NCI-H146 treated with DMSO at 0.1 percent for 48 hours (cell line): ENCODE data around the gene UBE2QL1.

Experiments
- DNase-seq: peaks from one replicate; lab custom pipeline; 2025; ENCODE audit not compliant: unreplicated experiment; lab: John Stamatoyannopoulos, UW

UBE2QL1 gene

DNA sequence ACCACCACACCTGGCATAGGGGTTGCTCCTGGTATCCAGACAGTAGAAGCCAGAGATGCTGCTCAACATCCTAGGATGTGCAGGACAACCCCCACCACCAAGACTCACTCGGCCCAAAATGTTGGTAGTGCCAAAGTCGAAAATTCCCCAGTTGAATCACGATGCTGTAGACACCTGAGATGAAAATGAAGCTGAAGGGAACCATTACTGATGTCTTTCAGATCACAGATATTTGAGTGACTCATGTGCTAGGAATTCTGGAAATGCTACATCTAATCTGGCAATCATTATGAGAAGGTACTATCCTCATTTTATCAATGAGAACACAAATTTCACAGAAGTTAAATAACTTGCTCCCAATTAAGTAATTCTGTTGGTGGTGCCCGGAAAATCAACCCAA lies 21.0 kb upstream of the UBE2QL1 start:
- no peak for DNase-seq

DNA sequence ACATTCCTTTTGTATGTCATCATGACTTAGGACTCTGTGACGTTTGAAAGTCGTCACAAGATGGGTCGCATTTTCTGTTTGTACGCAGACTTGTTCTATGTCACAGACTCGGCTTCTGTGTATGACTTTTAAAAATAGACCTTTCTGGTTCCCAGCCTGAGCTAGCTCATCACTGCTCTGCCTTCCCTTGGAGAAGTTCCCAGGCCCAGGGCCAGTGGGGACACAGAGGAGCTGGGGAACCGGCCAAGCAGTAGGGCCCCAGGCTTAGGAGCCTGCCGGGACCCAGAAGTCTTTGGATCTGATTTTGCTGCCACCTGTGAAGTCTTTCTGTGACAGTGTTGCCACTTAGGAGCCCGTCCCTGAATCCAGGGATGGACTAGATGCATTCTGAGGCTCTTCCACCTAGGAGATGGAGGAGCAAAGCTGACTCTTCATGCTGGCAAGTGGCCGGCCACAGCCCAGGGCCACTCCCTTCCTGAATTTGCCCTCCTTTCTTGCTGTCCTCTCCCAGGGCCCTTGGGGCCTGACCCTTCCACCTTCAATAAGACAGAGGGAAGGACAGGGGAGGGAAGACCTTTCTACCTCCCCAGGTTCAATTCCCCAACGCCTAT lies 18.1 kb upstream of the UBE2QL1 start:
- DNase-seq: no peak

DNA sequence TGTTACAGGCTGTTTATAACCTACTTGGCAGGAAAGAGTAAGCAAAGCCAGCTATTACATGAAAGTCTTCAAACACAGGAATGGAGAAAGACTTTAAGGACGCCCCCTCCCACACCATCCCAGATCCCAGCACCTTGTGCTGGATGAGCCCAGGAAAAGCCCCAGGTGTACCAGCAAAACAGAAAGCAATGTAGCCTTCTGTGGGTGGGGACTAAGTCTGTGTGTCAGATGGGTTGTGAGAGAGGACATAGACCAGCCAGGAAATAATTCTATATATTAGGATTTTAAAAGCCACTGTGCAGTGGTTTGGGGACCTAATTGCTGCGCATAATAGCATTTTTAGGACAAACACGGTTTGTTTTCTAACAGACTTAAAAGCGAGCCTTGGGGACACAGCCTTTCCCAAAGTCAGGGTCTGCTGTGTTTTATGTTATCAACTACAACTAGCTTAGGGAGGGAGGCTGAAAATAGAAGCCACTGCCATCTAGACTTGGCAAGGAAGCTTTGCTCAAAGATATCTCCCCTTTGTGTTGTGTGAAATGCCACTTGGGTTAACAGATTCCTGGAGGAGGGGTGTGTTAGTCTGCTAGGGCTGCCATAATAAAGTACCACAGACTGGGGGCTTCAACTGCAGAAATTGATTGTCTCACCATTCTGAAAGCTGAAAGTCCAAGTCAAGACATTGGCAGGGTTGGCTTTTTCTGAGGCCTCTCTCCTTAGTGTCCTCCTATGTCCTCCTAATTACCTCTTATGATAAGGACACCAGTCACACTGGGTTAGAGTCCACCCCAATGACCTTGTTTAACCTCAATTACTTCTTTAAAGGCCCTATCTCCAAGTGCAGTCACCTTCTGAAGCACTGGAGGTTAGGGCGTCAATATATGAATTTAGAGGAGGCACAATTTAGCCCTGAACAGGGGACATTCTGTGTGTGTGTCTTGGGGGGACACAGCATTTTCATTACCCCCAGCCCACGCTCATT lies 17.2 kb upstream of the UBE2QL1 start:
- no peak for DNase-seq

DNA sequence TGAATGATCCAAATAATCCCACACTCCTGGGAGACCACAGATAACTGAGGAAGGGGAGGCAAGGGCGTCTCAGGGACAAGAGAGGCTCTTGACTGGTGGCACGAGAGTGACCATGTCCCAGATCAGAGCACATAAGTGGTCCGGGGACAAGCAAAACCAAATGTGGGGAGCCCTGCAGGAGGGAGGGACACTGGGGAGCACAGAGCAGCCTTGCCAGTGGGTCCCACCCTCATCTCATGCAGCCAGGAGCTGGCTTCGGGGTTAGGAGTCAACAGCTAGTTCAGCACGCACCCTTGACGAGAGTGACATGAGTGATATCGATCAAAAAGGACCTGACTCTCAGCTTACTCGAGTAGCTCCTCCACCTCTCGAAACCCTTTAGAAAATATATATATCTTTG lies 16.5 kb upstream of the UBE2QL1 start:
- no peak for DNase-seq

DNA sequence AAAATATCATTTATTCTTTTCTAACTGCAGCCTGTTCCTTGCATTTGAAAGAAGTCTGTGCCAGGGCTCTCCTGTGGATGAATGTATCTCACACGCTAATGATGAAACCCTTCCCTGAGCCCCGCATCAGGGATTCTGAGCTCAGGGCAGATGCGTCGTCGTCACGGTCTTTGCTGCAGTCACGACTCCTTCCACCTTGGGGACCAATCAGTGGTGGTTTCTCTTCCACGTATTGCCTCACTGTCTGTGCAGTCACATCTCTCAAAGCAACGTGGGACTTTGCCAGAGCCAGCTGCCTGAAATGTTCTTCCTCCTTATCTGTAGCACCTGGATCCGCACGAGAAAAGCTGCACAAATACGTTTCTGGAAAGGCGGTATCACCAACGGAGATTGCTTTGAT lies 13.9 kb upstream of the UBE2QL1 start:
- DNase-seq: peak; percentile 14

DNA sequence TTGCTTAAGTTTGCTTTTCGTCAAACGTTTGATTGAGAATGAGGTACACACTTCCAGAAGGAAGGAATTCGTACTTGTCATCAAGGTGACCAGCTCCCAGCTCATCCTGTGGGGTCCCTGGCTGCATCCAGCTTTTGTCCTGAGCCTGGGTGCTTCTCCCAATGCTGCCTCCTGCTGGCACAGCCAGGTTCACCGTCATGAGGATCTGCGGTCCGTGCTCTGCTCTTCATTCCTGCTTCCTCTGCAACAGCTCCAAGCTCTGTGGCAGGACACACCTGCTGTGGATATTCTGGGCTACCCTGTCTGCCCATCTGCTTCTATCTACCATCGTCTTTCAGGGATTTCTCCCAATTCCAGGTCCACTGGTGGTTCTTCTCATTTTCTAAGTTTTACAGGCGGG lies 13.3 kb upstream of the UBE2QL1 start:
- DNase-seq: peak; percentile 44

DNA sequence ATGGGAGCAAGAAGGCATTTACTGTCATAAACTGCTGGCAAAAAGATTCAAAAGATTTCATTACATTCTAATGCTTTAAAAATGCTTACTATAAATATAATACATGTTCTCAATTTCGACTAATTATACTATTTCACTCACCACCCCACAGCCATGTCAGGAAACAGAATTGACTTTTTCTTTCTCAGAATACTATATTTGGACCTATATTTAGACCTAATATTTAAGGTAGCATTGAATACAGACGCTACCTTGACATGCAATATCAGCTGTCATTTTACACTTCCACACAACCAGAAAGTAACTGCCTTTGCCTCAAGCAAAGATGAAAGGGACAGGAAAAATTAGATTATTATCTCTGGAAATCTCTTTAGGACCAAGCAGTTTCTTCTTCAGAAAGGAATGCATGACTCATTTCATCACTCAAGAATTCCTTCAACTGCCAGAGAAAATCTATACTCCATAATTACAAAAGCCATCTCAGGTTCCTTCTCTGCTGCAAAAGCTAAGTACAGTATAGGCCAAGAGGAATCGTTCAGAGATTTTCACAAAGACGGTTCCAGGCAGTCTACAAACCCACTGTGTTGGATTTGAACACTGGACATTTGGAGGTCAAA lies 11.8 kb upstream of the UBE2QL1 start:
- no peak for DNase-seq

DNA sequence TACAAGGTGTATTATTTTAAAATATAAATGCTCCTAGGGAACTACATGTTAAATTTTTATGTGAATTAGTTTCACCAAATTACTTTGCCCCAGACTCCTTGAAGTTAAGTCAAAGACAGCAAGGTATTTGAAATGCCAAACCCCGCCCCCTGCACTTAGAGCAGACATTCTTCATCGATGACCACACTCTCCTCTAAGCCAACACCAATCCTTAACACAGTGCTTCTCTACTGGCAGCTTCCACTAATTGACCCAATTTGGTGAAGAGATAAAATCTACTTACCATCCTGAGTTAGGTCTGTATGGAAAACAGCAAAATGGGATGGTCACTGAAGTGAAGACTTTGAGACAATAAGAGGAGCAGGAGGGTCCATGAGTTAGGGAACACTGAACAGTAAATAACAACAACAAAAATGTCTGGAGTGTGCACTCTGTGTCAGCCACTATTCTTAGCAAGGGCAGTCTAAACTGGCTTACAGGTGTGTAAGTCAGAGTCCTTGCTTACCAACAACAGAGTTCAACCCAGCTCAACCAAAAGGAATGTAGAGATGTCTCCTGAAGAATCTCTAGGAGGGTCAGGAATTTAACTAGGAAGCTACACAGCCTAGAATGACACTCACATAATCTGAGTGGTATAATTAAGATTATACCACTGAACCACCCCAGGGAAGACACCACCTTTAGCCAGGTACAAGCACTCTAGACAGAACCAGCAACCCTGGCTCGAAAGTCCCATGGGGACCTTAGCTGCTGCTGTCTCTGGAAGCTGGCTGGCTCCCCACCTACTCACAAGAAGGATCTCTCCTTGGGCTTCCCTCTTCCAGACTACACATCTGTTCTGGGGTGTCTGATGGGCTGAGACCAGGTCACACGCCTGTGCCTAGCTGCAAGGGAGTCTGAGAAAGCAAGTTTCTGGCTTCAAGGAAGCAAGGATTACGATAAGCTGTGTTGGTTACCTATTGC lies 8.8 kb upstream of the UBE2QL1 start:
- DNase-seq: no peak

DNA sequence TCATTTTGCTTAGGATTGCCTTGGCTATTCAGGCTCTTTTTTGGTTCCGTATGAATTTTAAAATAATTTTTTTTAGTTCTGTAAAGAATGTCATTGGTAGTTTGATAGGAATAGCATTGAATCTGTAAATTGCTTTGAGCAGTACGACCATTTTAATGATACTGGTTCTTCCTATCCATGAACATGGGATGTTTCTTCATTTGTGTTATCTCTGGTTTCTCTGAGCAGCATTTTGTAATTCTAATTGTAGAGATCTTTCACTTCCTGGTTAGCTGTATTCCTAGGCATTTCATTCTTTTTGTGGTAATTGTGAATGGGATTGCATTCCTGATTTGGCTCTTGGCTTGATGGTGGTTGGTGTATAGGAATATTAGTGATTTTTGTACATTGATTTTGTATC lies 6.3 kb upstream of the UBE2QL1 start:
- no peak for DNase-seq

DNA sequence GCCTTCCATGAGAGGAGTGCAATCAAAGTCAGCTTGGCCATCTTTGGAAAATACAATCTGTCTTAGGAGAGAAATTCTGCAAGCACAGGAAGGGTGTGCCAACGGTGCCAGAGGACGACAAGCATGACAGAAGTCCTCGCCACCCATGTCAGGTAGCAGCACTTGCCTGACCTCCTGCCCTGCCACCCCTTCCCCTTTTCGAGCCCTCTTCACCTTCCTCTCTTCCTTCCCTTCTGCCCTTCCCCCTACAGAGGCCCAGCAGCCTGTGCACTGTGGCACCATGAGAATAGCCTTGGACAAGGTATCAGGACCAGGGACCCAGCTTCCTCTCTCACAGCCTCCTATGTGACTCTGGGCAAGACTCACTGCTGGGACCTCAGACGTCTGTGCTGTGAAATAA lies 5.3 kb upstream of the UBE2QL1 start:
- DNase-seq: no peak

DNA sequence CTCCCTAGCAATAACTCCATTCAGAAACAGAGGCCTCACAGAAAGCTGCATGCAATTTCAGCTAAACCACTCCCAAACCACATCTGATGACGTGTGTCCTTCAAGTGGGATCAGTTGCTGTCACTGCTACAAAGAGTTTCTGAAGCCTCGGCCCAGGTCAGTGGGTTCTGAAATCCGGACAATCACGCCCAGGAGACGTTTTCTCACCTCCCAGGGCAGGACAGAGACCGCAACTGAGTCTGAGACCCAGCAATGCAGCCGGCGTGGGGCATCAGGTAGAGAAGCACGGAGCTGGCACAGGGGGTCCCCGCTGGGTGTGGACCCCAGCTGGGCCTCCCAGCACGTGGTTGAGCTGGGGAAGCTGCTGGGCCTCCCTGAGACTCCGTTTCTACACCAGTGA lies 2.6 kb upstream of the UBE2QL1 start:
- DNase-seq: no peak

DNA sequence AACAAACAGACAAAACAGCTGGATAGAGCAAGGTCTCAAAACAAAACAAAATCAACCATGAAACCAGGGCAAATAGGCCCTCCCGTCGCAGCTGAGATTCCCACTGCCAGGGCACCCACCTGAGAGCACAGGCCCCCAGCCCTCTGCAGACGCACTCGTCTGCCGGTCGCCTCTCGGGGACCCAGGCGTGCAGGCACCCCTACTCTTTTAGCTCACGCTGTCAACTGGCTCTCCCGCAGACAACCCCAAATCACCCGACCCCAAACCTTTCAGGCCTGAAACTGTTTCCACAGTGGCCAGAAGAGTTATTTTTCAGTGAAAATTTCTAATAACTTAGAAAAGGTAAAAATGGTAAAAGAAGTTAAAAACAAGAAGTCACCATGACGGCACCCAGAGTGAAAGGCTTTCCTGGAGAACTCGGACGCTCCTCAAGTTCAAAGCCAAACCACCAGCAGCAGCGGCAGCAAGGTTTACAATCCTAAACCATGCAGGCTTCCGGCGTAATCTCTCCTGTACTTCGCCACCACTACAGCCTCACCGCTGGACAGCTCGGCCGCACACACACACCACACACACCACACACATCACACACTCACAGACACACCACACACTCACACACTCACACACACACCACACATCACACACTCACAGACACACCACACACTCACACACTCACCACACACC lies 1.9 kb upstream of the UBE2QL1 start:
- no peak for DNase-seq

DNA sequence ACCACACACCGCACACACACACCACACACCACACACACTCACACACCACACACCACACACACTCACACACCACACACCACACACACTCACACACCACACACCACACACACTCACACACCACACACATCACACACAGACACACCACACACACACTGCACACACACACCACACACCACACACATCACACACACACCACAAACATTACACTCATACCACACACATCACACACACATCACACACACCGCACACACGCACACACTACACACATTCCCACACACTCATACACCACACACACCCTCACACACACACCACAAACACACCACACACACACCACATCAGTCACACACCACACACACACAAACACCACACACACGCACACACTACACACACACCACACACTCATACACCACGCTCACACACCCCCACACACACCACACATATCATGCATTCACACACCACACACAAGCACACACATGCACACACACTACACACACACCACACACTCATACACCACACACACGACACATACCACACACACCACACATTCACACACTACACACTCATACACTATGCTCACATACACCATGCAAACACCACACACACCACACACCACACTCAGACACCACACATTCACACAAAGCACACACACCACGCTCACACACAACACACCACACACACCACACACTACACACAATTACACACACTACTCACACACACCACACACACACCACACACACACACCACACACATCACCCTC lies 1.1 kb upstream of the UBE2QL1 start:
- DNase-seq: no peak

DNA sequence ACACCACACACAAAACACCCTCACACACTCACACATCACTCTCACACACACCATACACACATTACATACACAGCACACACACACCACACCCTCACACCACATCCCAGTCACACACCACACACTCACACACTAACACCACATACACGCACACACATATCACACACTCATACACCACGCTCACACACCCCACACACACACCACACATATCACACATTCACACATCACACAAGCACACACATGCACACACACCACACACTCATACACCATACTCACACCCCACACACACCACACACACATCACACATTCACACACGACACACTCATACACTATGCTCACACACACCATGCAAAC lies 543 bp upstream of the UBE2QL1 start:
- DNase-seq: no peak

DNA sequence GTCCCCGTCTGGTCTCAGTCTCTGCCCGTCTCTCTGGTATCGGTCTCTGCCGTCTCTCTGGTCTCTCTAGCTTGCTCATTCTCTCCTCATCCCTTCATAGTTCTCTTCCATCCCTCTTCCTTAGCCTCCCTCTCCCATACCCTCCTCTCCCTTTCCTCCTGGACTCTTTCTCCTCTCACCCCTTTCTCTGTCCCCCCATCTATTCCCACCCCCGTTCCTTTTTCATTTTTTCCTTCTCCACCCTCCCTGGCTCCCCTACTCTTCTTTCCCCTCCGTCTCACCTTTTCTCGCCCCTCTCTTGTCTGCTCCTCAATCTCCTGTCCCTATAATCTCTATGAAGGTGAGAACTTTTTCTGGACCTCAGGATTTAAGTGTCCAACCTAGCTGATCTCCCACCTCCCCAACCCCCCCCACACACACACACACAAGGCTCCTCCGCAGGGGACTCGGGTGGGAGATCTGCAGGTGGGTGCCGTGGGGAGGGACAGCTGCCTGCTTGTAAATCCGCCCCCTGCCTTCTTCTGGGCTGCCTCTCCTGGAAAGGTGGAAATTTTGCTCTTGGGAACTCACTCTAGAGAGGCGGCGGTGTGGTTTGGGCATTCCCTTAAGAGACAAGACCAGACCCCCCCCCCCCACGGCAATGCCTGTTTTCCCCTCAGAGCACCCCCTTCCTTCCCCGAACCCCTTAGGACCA lies 953 bp downstream of the UBE2QL1 start:
- no peak for DNase-seq

DNA sequence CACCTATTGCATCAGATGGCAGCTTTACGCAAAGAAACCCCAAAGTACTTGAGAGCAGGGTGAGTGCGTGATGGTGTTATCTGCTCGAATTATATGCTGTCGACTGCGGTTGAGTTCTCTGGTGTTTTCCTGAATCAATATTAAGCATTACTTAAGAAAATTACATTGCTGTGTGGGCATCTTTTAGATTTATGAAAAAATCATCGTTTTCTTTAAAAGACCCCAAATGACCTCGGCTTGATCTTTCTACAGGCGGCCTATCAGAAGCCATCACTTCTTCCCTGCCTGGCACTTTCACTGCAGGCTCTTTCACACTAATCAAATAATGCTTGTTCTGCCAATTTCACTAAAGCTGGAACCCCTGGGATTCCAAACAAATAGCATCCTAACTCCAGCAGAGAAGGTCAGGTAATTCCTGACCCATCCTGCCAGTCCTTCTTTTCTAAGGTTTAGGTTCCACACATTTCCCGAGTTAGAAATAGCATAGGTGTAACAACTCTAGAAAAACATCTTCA lies 1.7 kb downstream of the UBE2QL1 start:
- peak; percentile 73 for DNase-seq

DNA sequence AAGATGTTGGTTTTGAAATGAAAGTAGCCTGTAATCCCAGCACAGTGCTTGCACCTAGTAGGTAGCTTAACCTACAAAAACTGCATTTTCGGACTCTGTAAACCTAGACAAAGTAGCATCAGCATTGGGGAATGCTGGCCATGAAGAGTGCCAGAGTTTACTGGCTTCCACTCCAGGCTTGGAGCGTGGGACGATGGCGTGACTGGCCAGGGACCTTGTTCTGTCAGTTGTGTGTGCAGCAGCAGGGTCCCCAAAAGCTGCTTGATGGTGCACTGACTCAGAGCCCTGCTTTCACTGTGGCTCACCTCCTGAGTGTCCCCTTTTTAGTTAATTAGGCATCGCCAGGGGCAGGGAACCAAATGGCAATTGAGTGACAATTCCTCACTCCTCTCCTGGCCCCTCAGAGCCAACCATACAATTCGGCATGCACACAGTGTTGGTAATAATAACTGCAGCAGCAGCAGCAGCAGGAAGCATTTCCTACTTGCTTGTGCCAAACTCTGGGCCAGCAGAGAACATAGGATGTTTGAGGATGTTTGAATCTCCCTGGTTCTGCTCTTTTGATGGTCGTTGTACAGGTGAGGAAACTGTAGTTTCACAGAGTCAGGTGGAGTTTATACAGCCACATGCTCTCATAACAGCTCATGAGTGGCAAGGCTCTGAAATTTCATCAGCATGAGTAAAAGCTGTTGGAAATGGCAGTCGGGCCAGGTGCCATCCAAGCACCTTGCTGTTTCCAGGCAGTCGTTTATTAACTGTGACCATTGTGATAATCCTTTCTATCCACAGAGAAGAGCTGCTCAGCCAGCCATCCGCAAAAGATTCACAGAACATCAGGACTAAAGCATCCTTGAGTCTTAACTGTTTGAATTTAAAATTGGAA lies 4.2 kb downstream of the UBE2QL1 start:
- no peak for DNase-seq
